Keratinocyte (primary cell): Measurements from ENCODE around the gene EMX2.

ENCODE experiments used
- EZH2 ChIP-seq: IDR thresholded peaks from one replicate; pipeline ENCODE4 v1.6.1; 2012; ENCODE audit warnings: inconsistent platforms, mild to moderate bottlenecking, low read length, moderate library complexity
- TF ChIP-seq, protein P1 (sequence below), 3 experiments: IDR thresholded peaks in 1 of 3; conservative IDR thresholded peaks in 1 of 3; optimal IDR thresholded peaks in 1 of 3; 2 replicates in 2 of 3; 3 replicates in 1 of 3; pipeline versions ENCODE3 to v1.5.1; 2011; ENCODE audit warnings: low read length in 3 of 3, mild to moderate bottlenecking in 3 of 3, moderate library complexity in 2 of 3, control low read depth in 1 of 3, inconsistent platforms in 1 of 3; ENCODE audit not compliant: insufficient read depth in 2 of 3; ENCODE audit errors: extremely low read depth in 1 of 3

GRCh38 chr10:117535298-117536071 is 7.1 kb upstream of the EMX2 start:
- TF ChIP-seq, protein P1, sequence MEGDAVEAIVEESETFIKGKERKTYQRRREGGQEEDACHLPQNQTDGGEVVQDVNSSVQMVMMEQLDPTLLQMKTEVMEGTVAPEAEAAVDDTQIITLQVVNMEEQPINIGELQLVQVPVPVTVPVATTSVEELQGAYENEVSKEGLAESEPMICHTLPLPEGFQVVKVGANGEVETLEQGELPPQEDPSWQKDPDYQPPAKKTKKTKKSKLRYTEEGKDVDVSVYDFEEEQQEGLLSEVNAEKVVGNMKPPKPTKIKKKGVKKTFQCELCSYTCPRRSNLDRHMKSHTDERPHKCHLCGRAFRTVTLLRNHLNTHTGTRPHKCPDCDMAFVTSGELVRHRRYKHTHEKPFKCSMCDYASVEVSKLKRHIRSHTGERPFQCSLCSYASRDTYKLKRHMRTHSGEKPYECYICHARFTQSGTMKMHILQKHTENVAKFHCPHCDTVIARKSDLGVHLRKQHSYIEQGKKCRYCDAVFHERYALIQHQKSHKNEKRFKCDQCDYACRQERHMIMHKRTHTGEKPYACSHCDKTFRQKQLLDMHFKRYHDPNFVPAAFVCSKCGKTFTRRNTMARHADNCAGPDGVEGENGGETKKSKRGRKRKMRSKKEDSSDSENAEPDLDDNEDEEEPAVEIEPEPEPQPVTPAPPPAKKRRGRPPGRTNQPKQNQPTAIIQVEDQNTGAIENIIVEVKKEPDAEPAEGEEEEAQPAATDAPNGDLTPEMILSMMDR (optimal IDR thresholded peaks at IDR 0.05 in 1 of 3, IDR thresholded peaks at IDR 0.05 in 1 of 3, conservative IDR thresholded peaks at IDR 0.05 in 1 of 3; ENCODE audit: extremely low read depth in 1 of 3, insufficient read depth in 2 of 3, low read length in 3 of 3): no peak
- TF ChIP-seq EZH2: no peak
